GM12875 (cell line): ENCODE measurements around the gene H3-3A.
A peak's percentile ranks its signal among the peaks of the same experiment; 100 is the strongest.

Experiments
- H3K4me3 ChIP-seq: one replicate; pipeline ENCODE4 v1.5.1; 2011; ENCODE audit warnings: low read depth, low read length, control low read depth
- CTCF ChIP-seq: IDR thresholded peaks from 2 replicates; pipeline ENCODE4 v1.5.1; 2011; ENCODE audit warnings: low read depth, mild to moderate bottlenecking, control low read depth, inconsistent platforms, low read length, moderate library complexity, borderline replicate concordance; ENCODE audit not compliant: insufficient read depth

Gene H3-3A

GRCh38 chr1:226094451-226094850 is 31.9 kb downstream of the H3-3A start:
- TF ChIP-seq CTCF = no peak
- no peak overlapping the region for H3K4me3 ChIP-seq

GRCh38 chr1:226095286-226095685 is 32.8 kb downstream of the H3-3A start:
- no peak for TF ChIP-seq CTCF

GRCh38 chr1:226097866-226098625 is 35.5 kb downstream of the H3-3A start:
- H3K4me3 ChIP-seq = no peak overlapping the region
- TF ChIP-seq CTCF = no peak

More at GRCh38 chr1:226095286-226095685, 32.8 kb downstream of the H3-3A start:
- H3K4me3 ChIP-seq = no peak overlapping the region

- TF ChIP-seq CTCF = no peak
- H3K4me3 ChIP-seq = no peak overlapping the region
These were observed 36.6 kb downstream of the H3-3A start for GRCh38 chr1:226098870-226099835.

- TF ChIP-seq CTCF = no peak
- peak overlapping the region; percentile 26 for H3K4me3 ChIP-seq
These were observed 38.2 kb downstream of the H3-3A start for GRCh38 chr1:226100436-226101391.

- no peak overlapping the region for H3K4me3 ChIP-seq
- no peak for TF ChIP-seq CTCF
These were observed 42.2 kb downstream of the H3-3A start for GRCh38 chr1:226104671-226105121.
